ENCODE results near the gene MYRFL.

- no peak for TF ChIP-seq EZH2phosphoT487 (IDR thresholded peaks at IDR 0.05; ENCODE audit: borderline replicate concordance, low read depth)
- TF ChIP-seq NFIC (IDR thresholded peaks at IDR 0.05; ENCODE audit: borderline replicate concordance): no peak
- TF ChIP-seq, protein P1, sequence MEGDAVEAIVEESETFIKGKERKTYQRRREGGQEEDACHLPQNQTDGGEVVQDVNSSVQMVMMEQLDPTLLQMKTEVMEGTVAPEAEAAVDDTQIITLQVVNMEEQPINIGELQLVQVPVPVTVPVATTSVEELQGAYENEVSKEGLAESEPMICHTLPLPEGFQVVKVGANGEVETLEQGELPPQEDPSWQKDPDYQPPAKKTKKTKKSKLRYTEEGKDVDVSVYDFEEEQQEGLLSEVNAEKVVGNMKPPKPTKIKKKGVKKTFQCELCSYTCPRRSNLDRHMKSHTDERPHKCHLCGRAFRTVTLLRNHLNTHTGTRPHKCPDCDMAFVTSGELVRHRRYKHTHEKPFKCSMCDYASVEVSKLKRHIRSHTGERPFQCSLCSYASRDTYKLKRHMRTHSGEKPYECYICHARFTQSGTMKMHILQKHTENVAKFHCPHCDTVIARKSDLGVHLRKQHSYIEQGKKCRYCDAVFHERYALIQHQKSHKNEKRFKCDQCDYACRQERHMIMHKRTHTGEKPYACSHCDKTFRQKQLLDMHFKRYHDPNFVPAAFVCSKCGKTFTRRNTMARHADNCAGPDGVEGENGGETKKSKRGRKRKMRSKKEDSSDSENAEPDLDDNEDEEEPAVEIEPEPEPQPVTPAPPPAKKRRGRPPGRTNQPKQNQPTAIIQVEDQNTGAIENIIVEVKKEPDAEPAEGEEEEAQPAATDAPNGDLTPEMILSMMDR (IDR thresholded peaks at IDR 0.05): no peak
- no peak for TF ChIP-seq POLR2AphosphoS5 (IDR thresholded peaks at IDR 0.05; ENCODE audit: low read depth, low read length)
- no peak for TF ChIP-seq MXI1 (IDR thresholded peaks at IDR 0.05; ENCODE audit: low read depth, low read length)
- TF ChIP-seq, protein P2, sequence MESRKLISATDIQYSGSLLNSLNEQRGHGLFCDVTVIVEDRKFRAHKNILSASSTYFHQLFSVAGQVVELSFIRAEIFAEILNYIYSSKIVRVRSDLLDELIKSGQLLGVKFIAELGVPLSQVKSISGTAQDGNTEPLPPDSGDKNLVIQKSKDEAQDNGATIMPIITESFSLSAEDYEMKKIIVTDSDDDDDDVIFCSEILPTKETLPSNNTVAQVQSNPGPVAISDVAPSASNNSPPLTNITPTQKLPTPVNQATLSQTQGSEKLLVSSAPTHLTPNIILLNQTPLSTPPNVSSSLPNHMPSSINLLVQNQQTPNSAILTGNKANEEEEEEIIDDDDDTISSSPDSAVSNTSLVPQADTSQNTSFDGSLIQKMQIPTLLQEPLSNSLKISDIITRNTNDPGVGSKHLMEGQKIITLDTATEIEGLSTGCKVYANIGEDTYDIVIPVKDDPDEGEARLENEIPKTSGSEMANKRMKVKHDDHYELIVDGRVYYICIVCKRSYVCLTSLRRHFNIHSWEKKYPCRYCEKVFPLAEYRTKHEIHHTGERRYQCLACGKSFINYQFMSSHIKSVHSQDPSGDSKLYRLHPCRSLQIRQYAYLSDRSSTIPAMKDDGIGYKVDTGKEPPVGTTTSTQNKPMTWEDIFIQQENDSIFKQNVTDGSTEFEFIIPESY (IDR thresholded peaks at IDR 0.05; ENCODE audit: borderline replicate concordance, low read depth): no peak
- no peak for TF ChIP-seq YY1 (IDR thresholded peaks at IDR 0.05; ENCODE audit: low read depth)
- TF ChIP-seq, protein P3, sequence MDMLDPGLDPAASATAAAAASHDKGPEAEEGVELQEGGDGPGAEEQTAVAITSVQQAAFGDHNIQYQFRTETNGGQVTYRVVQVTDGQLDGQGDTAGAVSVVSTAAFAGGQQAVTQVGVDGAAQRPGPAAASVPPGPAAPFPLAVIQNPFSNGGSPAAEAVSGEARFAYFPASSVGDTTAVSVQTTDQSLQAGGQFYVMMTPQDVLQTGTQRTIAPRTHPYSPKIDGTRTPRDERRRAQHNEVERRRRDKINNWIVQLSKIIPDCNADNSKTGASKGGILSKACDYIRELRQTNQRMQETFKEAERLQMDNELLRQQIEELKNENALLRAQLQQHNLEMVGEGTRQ (IDR thresholded peaks at IDR 0.05; ENCODE audit: borderline replicate concordance, low read depth, low read length): no peak
- TF ChIP-seq TCF12 (IDR thresholded peaks at IDR 0.05): no peak
- no peak for TF ChIP-seq SIN3A (IDR thresholded peaks at IDR 0.05; ENCODE audit: borderline replicate concordance, low read depth, low read length)
Observed at GRCh38 chr12:70005864-70006618, 181.0 kb downstream of the MYRFL start.

All from SK-N-SH (cell line).